Measurements from ENCODE around the gene SCGB1C2. TPM values are rescaled to one million over a fixed set of nuclear protein-coding genes. Genes with fewer than 3 reads are reported as not detected.
"Not testable (repeated sequence)": the region's sequence is repeated elsewhere in the genome, so short reads cannot be mapped to it uniquely, and the experiment has no call there.

Gene SCGB1C2
- total RNA-seq, result not detected
- polyA plus RNA-seq, result not detected
- long read RNA-seq, donor 1, result 0 reads
- long read RNA-seq, donor 2, result 0 reads
- long read RNA-seq, donor 3, result 0 reads

DNA sequence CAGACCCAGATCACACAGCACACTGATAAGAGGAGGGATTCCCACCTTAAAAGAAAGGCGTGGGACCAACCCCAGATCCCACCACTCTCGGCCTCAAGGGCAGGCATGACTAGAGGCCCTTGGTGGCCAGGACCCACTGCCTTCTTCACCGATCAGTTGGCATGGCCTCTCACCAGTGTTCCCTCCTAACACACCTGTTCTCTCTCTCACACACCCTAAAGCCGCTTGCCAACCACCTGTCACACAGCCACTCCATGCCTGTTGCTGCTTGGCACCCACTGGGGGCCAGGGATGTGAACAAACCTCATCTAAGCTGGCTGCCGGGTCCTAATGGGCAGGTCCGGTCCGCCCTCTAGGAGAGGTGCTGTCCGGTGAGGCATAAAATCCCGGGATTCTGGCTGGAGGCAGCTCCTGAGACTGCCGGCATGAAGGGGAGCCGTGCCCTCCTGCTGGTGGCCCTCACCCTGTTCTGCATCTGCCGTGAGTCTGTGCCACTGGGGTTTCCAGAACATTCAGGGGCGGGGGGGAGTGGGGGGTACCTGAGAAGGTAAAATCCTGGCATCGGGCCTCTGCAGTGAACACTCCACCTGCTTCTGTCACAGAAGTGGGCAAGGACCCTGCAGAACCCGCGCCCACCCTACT, at the start of gene SCGB1C2:
Gene SCGB1C2, plus strand, starts transcription at position 404 of the 642 bp plus-strand sequence. Its CDS starts 22 bp downstream, at position 426.
- peak in 2 of 5 donors; percentile 6 to 19 for DNase-seq
- H3K4me3 ChIP-seq; H3K36me3 ChIP-seq; H3K4me1 ChIP-seq (ENCODE audit: insufficient read depth); H3K9me3 ChIP-seq; H3K27ac ChIP-seq; H3K27me3 ChIP-seq; intact Hi-C loops (cut with DNase I): not testable (repeated sequence)
- WGBS, 3 donors, result 76 to 100% methylated on average over 1 to 7 of the region's 16 CpGs; no CpG with 5 or more reads in 1 of the 3 donors

DNA sequence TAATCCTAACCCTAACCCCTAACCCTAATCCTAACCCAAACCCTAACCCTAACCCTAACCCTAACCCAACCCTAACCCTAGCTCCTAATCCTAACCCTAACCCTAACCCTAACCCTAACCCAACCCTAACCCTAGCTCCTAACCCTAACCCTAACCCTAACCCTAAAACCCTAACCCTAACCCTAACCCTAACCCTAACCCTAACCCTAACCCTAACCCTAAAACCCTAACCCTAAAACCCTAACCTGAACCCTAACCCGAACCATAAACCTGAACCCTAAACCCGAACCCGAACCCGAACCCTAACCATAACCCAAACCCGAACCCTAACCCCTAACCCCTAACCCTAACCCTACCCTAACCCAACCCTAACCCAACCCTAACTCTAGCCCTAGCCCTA, 24.3 kb upstream of the SCGB1C2 start:
- H3K4me1 ChIP-seq (ENCODE audit: insufficient read depth); intact Hi-C loops (cut with DNase I); H3K27me3 ChIP-seq; H3K4me3 ChIP-seq; H3K9me3 ChIP-seq; H3K27ac ChIP-seq; H3K36me3 ChIP-seq: not testable (repeated sequence)
- no CpG with 5 or more reads among the region's 5 CpGs for WGBS, 3 donors
- peak in 1 of 5 donors; percentile 12 for DNase-seq

DNA sequence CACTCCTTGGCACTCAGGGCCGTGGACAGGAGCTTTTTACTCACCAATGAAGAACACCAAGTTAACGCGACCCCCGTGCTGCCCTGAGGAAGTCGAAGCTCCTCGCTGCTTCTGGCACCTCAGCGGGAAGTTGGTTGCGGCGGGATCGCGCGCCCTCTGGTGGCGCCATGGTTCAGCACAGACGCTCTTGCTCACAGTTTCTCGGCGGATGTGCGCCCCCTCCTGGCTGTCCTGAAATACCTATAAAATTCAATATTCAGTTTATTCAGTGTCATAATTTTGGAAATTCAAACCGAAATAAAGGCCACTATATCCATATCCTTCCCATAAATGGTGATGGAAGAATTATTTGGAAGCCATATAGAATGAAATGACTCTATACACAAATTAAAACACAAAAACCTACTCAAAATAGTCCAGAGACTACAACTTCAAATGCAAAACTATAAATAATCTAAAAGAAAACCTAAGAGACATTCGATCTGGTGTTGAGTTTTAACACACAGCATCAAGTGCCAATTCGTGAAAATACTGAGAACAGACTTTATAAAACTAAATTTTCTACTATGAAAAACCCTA, 18.9 kb upstream of the SCGB1C2 start:
- H3K9me3 ChIP-seq; intact Hi-C loops (cut with DNase I): not testable (repeated sequence)
- peak in 2 of 5 donors; percentile 48 to 84 for DNase-seq

DNA sequence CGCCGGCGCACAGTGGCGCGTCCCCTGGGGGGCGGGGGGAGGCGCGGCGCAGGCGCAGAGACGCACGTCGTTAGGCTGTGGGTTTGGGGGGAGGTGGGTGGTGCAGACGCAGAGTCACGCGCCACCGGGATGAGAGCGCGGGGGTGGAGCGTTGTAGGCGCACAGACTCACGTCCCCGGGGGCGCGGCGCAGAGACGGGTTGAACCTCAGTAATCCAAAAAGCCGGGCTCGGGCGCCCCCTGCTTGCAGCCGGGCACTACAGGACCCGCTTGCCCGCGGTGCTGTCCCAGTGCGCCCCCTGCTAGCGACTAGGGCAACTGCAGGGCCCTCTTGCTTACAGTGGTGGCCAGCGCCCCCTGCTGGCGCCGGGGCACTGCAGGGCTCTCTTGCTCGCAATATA, 3.4 kb upstream of the SCGB1C2 start:
- H3K27me3 ChIP-seq; H3K9me3 ChIP-seq; H3K4me1 ChIP-seq (ENCODE audit: insufficient read depth); H3K27ac ChIP-seq; H3K36me3 ChIP-seq; H3K4me3 ChIP-seq; intact Hi-C loops (cut with DNase I): not testable (repeated sequence)
- DNase-seq, result peak in 1 of 5 donors; percentile 34
- WGBS, 3 donors, result 81% methylated on average over 19 of the region's 40 CpGs; no CpG with 5 or more reads in 2 of the 3 donors

More for the DNA sequence above, 18.9 kb upstream of the SCGB1C2 start:
- 0 to 2% (median 1%) methylated on average over 3 to 19 of the region's 20 CpGs for WGBS, 3 donors
- H3K4me3 ChIP-seq; H3K27ac ChIP-seq; H3K4me1 ChIP-seq (ENCODE audit: insufficient read depth); H3K27me3 ChIP-seq; H3K36me3 ChIP-seq: not testable (repeated sequence)

DNA sequence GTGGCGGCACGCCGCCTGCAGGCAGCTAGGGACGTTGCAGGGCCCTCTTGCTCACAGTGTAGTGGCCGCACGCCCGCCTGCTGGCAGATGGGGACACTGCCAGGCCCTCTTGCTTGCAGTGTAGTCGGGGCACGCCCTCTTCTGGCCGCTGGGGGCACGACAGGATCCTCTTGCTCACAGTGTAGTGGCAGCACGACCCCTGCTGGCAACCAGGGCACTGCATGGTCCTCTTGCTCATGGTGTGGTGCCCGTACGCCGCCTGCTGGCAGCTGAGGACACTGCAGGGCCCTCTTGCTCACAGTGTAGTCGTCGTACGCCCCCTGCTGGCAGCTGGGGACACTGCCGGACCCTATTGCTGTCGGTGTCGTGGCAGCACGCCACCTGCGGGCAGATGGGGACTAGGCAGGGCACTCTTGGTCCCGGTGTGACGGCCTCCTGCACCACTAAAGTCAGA, 3.0 kb upstream of the SCGB1C2 start:
- H3K27me3 ChIP-seq, H3K36me3 ChIP-seq: not testable (repeated sequence)
- WGBS, 3 donors, result 67 to 69% methylated on average over 2 to 12 of the region's 25 CpGs; no CpG with 5 or more reads in 1 of the 3 donors

DNA sequence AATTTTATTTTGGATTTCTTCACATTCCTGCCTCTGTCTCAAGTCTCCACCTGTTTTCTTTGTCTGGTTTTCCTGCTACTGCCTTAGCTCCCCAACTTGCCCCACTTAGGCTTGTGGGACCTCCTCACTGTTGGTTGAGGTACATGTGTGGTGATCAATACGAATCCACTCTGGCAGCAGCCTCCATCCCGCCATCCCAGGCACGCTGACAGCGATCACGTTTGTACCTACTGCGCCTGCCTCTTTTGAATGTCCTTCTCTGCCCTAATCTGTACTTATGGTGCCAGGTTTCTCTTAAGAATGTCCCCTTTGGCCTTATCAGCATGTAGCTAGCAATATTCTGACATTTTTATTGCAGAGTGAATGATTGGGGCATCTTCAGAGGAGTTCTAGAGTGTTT, 2.3 kb upstream of the SCGB1C2 start:
- H3K36me3 ChIP-seq; H3K4me3 ChIP-seq; H3K27me3 ChIP-seq; H3K27ac ChIP-seq; H3K4me1 ChIP-seq (ENCODE audit: insufficient read depth); intact Hi-C loops (cut with DNase I); H3K9me3 ChIP-seq: not testable (repeated sequence)
- 68 to 77% methylated on average over 6 of the region's 6 CpGs; no CpG with 5 or more reads in 1 of the 3 donors for WGBS, 3 donors
- DNase-seq, result peak in 2 of 5 donors; percentile 6 to 20

More for the DNA sequence above, 3.0 kb upstream of the SCGB1C2 start:
- H3K9me3 ChIP-seq; H3K4me1 ChIP-seq (ENCODE audit: insufficient read depth); intact Hi-C loops (cut with DNase I); H3K4me3 ChIP-seq; H3K27ac ChIP-seq: not testable (repeated sequence)
- DNase-seq, result peak in 2 of 5 donors; percentile 3 to 44

DNA sequence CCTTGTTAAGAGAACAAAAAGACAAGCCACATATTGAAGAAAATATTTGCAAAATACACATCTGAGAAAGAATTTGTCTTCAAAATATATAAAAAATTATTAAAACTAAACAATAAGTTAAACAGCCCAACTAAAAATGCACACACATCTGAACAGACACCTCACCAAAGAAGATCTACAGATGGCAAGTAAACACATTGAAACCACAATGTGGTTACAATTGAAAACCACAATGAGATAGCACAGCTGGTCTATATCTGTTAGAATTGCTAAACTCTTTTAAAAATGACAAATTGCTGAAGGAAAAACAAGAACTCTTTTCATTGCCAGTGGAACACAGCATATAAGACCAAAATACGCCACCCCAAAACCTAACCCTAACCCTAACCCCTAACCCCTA, 1.5 kb upstream of the SCGB1C2 start:
- H3K27ac ChIP-seq; H3K4me3 ChIP-seq; H3K9me3 ChIP-seq; intact Hi-C loops (cut with DNase I); DNase-seq; H3K4me1 ChIP-seq (ENCODE audit: insufficient read depth); H3K36me3 ChIP-seq; H3K27me3 ChIP-seq: not testable (repeated sequence)
- WGBS, 3 donors, result no CpG with 5 or more reads among the region's 1 CpG

DNA sequence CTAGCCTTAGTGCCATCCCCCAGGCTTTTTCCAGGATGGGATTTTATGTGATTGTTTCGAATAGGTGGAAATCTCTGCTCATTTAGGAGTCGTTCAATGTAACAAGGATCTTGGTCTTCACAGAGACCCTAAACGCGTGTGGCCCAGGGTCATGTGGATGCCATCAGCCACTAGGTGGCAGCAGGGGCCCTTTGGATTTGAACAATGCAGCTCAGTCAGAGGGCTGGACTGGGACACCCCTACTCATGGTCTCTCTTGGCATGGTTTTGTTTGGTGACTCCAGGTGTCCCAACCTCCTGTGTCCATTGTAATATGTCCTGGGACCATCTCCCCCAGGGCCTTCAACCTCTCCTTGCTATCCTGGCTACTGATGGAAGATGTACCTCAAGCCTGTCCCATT, 838 bp upstream of the SCGB1C2 start:
- H3K4me3 ChIP-seq; H3K27me3 ChIP-seq; H3K27ac ChIP-seq; H3K36me3 ChIP-seq; intact Hi-C loops (cut with DNase I); H3K4me1 ChIP-seq (ENCODE audit: insufficient read depth); H3K9me3 ChIP-seq: not testable (repeated sequence)
- WGBS, 3 donors, result 0 to 2% methylated on average over 3 of the region's 4 CpGs; no CpG with 5 or more reads in 1 of the 3 donors
- DNase-seq, result peak; percentile 51 to 81 (median 80)
- TF ChIP-seq, protein P1, sequence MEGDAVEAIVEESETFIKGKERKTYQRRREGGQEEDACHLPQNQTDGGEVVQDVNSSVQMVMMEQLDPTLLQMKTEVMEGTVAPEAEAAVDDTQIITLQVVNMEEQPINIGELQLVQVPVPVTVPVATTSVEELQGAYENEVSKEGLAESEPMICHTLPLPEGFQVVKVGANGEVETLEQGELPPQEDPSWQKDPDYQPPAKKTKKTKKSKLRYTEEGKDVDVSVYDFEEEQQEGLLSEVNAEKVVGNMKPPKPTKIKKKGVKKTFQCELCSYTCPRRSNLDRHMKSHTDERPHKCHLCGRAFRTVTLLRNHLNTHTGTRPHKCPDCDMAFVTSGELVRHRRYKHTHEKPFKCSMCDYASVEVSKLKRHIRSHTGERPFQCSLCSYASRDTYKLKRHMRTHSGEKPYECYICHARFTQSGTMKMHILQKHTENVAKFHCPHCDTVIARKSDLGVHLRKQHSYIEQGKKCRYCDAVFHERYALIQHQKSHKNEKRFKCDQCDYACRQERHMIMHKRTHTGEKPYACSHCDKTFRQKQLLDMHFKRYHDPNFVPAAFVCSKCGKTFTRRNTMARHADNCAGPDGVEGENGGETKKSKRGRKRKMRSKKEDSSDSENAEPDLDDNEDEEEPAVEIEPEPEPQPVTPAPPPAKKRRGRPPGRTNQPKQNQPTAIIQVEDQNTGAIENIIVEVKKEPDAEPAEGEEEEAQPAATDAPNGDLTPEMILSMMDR (IDR thresholded peaks at IDR 0.05), result peak in 1 of 3 donors; percentile 8

DNA sequence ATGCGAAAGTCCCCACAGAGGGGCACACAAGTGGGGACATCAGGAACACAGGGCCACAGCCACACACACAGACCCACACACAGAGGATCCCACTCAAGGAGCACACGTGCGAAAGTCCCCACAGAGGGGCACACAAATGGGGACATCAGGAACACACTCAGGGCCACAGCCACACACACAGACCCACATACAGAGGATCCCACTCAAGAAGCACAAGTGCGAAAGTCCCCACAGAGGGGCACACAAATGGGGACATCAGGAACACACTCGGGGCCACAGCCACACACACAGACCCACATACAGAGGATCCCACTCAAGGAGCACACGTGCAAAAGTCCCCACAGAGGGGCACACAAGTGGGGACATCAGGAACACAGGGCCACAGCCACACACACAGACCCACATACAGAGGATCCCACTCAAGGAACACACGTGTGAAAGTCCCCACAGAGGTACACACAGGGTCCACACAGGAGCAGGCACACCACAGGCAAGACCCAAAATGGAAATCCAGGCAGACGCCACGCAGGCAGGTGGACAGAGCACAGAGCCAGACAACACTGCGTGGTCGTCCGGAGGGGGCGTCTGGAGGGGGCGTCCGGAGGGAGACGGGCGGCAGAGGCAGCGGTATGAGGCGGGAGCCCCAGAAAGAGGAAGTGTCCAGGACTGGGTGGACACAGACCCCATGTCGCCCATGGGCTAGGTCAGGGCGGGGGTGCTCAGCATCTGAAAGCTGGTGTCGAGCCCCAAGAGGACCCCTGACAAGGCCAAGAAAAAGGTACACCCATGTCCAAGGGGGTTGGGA, 2.2 kb downstream of the SCGB1C2 start:
- H3K36me3 ChIP-seq, result not testable (repeated sequence)

More for the DNA sequence above, 2.2 kb downstream of the SCGB1C2 start:
- not testable (repeated sequence) for H3K27ac ChIP-seq; H3K4me3 ChIP-seq; H3K4me1 ChIP-seq (ENCODE audit: insufficient read depth); H3K9me3 ChIP-seq; H3K27me3 ChIP-seq
- peak in 4 of 5 donors; percentile 9 to 23 (median 14) for DNase-seq
- intact Hi-C loops (cut with DNase I), result loop anchor here in 2 of 4 donors (5.0 kb wide), 2 partner anchors 558 to 608 kb away; no protein-coding TSS in a partner anchor
- 44 to 69% (median 69%) methylated on average over 7 to 20 of the region's 22 CpGs for WGBS, 3 donors

Data from ovary (tissue), 10 donors.